COLO829 (cell line): ENCODE results near the gene TSNAX.
"Not testable (repeated sequence)": the region's sequence is repeated elsewhere in the genome, so short reads cannot be mapped to it uniquely, and the experiment has no call there.

Source experiments
- DNase-seq: peaks from one replicate; pipeline ENCODE4 v3.0.0; 2012; ENCODE audit warnings: low spot score

TSNAX gene

GRCh38 chr1:231561647-231562383 is 33.3 kb downstream of the TSNAX start:
- DNase-seq = no peak

GRCh38 chr1:231563247-231563646 is 34.8 kb downstream of the TSNAX start:
- DNase-seq = no peak

- DNase-seq = no peak
Observed at GRCh38 chr1:231564373-231564772, 35.9 kb downstream of the TSNAX start.

GRCh38 chr1:231566496-231566895 is 38.0 kb downstream of the TSNAX start:
- DNase-seq = no peak

- DNase-seq = not testable (repeated sequence)
Observed at GRCh38 chr1:231570262-231570661, 41.8 kb downstream of the TSNAX start.

GRCh38 chr1:231571904-231572303 is 43.4 kb downstream of the TSNAX start:
- DNase-seq = no peak

- DNase-seq = no peak
Observed at GRCh38 chr1:231575472-231575871, 47.0 kb downstream of the TSNAX start.

GRCh38 chr1:231576804-231577718 is 48.6 kb downstream of the TSNAX start:
- DNase-seq = no peak

- DNase-seq = no peak
Observed at GRCh38 chr1:231580874-231581273, 52.4 kb downstream of the TSNAX start.

GRCh38 chr1:231581859-231582258 is 53.4 kb downstream of the TSNAX start:
- peak; percentile 25 for DNase-seq

GRCh38 chr1:231583376-231583775 is 54.9 kb downstream of the TSNAX start:
- no peak for DNase-seq

- DNase-seq = peak; percentile 93
Observed at GRCh38 chr1:231584117-231584516, 55.6 kb downstream of the TSNAX start.

GRCh38 chr1:231584921-231585320 is 56.5 kb downstream of the TSNAX start:
- no peak for DNase-seq

GRCh38 chr1:231590453-231591198 is 62.2 kb downstream of the TSNAX start:
- DNase-seq = peak; percentile 40

GRCh38 chr1:231591466-231591865 is 63.0 kb downstream of the TSNAX start:
- DNase-seq = no peak

- no peak for DNase-seq
Observed at GRCh38 chr1:231592809-231593208, 64.3 kb downstream of the TSNAX start.

GRCh38 chr1:231593264-231593663 is 64.8 kb downstream of the TSNAX start:
- not testable (repeated sequence) for DNase-seq

GRCh38 chr1:231594123-231594522 is 65.7 kb downstream of the TSNAX start:
- no peak for DNase-seq

GRCh38 chr1:231594749-231595148 is 66.3 kb downstream of the TSNAX start:
- DNase-seq = no peak

- DNase-seq = no peak
Observed at GRCh38 chr1:231596337-231596791, 67.9 kb downstream of the TSNAX start.

GRCh38 chr1:231597971-231598370 is 69.5 kb downstream of the TSNAX start:
- no peak for DNase-seq

- no peak for DNase-seq
Observed at GRCh38 chr1:231600458-231600976, 72.0 kb downstream of the TSNAX start.
